ENCODE results near the gene CDK5RAP3.
A peak's percentile ranks its signal among the peaks of the same experiment; 100 is the strongest.

Gene CDK5RAP3

DNA sequence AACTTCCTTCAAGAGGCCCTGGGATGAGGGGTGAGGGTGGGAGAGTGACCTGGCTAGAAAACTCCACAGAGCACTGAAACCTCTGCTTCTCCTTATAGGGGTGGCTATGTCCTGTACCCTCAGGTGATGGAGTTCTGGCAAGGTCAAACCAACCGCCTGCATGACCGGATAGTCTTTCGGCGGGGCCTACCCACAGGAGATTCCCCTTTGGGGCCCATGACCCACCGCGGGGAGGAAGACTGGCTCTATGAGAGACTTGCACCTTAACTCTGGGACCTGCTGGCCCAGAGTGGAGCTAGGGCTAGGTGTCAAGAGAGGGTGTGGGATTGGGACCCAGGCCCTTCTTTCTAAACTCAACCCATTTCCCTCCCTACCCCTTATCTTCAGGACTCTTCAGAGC, 24.4 kb upstream of the CDK5RAP3 start:
- TF ChIP-seq, protein P1, sequence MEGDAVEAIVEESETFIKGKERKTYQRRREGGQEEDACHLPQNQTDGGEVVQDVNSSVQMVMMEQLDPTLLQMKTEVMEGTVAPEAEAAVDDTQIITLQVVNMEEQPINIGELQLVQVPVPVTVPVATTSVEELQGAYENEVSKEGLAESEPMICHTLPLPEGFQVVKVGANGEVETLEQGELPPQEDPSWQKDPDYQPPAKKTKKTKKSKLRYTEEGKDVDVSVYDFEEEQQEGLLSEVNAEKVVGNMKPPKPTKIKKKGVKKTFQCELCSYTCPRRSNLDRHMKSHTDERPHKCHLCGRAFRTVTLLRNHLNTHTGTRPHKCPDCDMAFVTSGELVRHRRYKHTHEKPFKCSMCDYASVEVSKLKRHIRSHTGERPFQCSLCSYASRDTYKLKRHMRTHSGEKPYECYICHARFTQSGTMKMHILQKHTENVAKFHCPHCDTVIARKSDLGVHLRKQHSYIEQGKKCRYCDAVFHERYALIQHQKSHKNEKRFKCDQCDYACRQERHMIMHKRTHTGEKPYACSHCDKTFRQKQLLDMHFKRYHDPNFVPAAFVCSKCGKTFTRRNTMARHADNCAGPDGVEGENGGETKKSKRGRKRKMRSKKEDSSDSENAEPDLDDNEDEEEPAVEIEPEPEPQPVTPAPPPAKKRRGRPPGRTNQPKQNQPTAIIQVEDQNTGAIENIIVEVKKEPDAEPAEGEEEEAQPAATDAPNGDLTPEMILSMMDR (IDR thresholded peaks at IDR 0.05; ENCODE audit: insufficient read depth, low read length, poor library complexity, severe bottlenecking) = no peak
- Histone ChIP-seq H3K27me3 (replicated peaks; ENCODE audit: control insufficient read depth, insufficient read depth, low read length) (no peaks in the 10 kb centered on the region), H3K36me3 (ENCODE audit: control insufficient read depth, insufficient read depth, low read length) (peaks cover 23% of the 10 kb centered on the region), H3K4me3 (replicated peaks; ENCODE audit: low read depth, low read length) (no peak overlapping the region)
- DNase-seq (ENCODE audit: extremely low read depth, insufficient read length) = no peak

DNA sequence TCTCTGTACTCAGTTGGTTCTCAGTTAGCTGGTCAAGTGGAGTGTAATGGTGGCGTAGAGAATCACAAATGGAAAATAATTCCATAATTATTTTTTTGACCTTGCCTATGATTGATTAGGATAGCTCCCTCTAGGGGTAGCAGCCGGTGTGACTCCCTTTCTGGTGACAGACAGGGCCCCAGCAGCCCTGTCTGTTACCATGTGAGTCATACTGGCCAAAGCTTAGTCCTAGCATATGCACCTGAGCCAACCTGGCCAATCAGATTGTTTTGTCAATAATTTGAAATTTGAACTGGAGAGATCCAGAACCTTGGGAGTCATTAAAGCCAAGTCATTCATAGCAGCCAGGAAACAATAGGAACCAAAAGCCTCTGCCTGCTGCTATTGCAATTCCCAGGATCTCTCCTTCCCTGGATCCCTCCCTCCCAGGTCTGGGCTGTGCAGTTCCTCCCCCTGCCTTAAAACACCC, 23.9 kb upstream of the CDK5RAP3 start:
- H3K4me3 ChIP-seq (replicated peaks; ENCODE audit: low read depth, low read length) = no peak overlapping the region
- no peaks in the 10 kb centered on the region for H3K27me3 ChIP-seq (replicated peaks; ENCODE audit: control insufficient read depth, insufficient read depth, low read length)
- peak; percentile 49 for DNase-seq (ENCODE audit: extremely low read depth, insufficient read length)
- TF ChIP-seq, protein P1 (IDR thresholded peaks at IDR 0.05; ENCODE audit: insufficient read depth, low read length, poor library complexity, severe bottlenecking) = peak; percentile 86
- H3K36me3 ChIP-seq (ENCODE audit: control insufficient read depth, insufficient read depth, low read length) = peaks cover 23% of the 10 kb centered on the region

DNA sequence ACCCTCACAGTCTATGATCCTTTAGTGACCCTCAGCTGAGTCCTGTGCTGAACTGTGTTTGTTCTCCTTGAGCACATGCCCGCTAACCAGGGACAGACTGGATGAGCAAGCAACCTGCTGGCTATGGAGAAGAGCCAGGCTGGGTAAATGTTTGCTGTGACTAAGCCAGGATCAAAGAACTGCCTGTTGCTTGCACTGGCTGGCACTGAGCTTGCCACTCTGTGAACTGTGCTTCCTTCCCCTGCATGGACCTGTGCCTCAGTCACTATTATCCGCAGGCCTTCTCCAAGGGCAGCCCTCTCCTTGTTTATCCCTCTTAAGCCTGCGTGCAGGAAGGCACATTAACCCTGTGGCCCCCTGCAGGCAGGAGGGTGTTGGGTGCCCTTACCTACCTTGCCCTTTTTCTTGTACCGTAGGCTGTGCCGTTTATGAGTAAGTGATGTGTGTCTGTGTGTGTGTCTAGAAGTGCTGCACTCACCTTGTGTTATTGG, 22.2 kb upstream of the CDK5RAP3 start:
- Histone ChIP-seq H3K36me3 (ENCODE audit: control insufficient read depth, insufficient read depth, low read length) (peaks cover 24% of the 10 kb centered on the region), H3K4me3 (replicated peaks; ENCODE audit: low read depth, low read length) (no peak overlapping the region), H3K27me3 (replicated peaks; ENCODE audit: control insufficient read depth, insufficient read depth, low read length) (no peaks in the 10 kb centered on the region)
- DNase-seq (ENCODE audit: extremely low read depth, insufficient read length) = no peak
- TF ChIP-seq, protein P1 (IDR thresholded peaks at IDR 0.05; ENCODE audit: insufficient read depth, low read length, poor library complexity, severe bottlenecking) = no peak

DNA sequence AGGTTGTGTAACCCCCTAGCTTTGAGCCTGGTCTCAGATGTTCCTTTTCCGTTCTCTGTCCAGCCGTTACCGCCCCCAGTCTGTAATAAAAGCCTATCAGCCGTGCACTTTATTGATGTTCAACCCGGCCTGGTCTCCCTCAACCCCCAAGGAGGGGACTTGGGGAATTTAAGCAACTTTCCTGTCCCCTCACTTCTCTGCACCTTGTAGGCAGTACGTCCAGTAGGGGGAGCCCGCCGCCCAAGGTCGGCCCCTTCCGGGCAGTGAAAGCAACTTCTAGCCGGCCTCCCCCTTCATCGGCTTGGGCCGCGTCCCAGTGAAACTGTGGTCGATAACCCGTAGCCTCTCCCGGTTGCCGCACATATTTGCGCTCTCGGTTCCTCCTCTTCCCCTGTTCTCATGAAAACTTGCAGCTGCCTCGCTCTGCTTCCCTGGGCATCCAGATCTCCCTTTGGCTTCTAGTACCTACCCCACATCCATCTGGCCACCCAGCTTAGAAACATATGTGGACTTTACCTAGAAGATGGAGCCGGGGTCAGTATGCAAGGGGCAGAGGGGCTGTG, 21.6 kb upstream of the CDK5RAP3 start:
- TF ChIP-seq, protein P1 (IDR thresholded peaks at IDR 0.05; ENCODE audit: insufficient read depth, low read length, poor library complexity, severe bottlenecking) = peak; percentile 93
- DNase-seq (ENCODE audit: extremely low read depth, insufficient read length) = peak; percentile 80
- no peaks in the 10 kb centered on the region for H3K27me3 ChIP-seq (replicated peaks; ENCODE audit: control insufficient read depth, insufficient read depth, low read length)
- H3K4me3 ChIP-seq (replicated peaks; ENCODE audit: low read depth, low read length) = 0 out of 2 replicates have a peak overlapping the region, but pooled peaks have one; percentile 25
- H3K36me3 ChIP-seq (ENCODE audit: control insufficient read depth, insufficient read depth, low read length) = peaks cover 24% of the 10 kb centered on the region

DNA sequence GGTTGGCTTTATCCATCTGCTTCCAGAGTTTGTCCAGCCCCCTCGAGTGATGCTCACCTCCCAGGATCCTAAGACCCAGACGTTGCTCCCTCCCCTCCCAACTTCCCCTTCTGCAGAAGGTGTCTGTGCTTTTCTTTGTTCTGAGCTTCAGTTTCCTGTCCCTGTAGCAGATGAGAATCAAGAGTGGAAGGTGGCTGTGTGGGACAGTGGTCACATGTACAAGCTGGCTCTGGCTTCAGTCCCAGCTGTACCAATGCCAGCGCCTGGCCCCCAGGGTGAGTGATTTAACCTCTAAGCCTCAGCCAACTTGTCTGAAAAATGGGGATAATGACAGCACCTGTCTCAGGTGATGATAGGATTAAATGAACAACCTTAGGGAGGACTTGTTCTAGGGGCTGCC, 21.0 kb upstream of the CDK5RAP3 start:
- TF ChIP-seq, protein P1 (IDR thresholded peaks at IDR 0.05; ENCODE audit: insufficient read depth, low read length, poor library complexity, severe bottlenecking) = no peak
- peaks cover 21% of the 10 kb centered on the region for H3K36me3 ChIP-seq (ENCODE audit: control insufficient read depth, insufficient read depth, low read length)
- DNase-seq (ENCODE audit: extremely low read depth, insufficient read length) = no peak
- H3K4me3 ChIP-seq (replicated peaks; ENCODE audit: low read depth, low read length) = no peak overlapping the region
- no peaks in the 10 kb centered on the region for H3K27me3 ChIP-seq (replicated peaks; ENCODE audit: control insufficient read depth, insufficient read depth, low read length)
